ENCODE measurements around the gene NPNT.

- TF ChIP-seq USF1 (IDR thresholded peaks at IDR 0.05) = no peak
- no peak for TF ChIP-seq TCF12 (IDR thresholded peaks at IDR 0.05; ENCODE audit: low read depth)
- TF ChIP-seq TAF1 (IDR thresholded peaks at IDR 0.05; ENCODE audit: low read depth) = no peak
Observed at GRCh38 chr4:105900541-105900940, 5.3 kb downstream of the NPNT start.

Data from Ishikawa (cell line).